ENCODE measurements around the gene SLC35F1.

Gene SLC35F1

DNA sequence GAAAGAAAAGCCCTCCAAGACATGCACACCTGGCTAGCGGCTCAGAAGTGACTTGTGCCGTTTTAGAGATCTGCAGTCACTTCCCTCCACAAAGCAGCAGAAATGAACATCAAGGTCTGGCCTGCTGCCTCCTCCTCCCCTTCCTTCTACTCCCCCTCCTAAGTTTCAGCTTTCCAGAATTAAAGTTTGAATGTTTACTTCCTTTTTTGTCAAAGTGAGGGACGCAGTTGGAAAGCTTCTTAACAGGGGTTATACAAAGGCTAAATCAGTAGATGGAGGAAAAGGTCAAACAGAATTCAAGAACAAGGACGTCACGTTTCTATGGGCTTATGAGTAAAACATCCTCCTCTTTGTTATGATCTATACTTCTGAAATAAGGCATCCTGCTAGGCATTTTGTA lies 227.7 kb downstream of the SLC35F1 start:
- Histone ChIP-seq H3K27me3 (ENCODE audit: insufficient read depth, poor library complexity, severe bottlenecking) (no peaks in the 10 kb centered on the region), H3K27ac (replicated peaks) (no peak overlapping the region), H3K4me3 (replicated peaks; ENCODE audit: insufficient read depth, low read length) (no peak overlapping the region)
- TF ChIP-seq, protein P1, sequence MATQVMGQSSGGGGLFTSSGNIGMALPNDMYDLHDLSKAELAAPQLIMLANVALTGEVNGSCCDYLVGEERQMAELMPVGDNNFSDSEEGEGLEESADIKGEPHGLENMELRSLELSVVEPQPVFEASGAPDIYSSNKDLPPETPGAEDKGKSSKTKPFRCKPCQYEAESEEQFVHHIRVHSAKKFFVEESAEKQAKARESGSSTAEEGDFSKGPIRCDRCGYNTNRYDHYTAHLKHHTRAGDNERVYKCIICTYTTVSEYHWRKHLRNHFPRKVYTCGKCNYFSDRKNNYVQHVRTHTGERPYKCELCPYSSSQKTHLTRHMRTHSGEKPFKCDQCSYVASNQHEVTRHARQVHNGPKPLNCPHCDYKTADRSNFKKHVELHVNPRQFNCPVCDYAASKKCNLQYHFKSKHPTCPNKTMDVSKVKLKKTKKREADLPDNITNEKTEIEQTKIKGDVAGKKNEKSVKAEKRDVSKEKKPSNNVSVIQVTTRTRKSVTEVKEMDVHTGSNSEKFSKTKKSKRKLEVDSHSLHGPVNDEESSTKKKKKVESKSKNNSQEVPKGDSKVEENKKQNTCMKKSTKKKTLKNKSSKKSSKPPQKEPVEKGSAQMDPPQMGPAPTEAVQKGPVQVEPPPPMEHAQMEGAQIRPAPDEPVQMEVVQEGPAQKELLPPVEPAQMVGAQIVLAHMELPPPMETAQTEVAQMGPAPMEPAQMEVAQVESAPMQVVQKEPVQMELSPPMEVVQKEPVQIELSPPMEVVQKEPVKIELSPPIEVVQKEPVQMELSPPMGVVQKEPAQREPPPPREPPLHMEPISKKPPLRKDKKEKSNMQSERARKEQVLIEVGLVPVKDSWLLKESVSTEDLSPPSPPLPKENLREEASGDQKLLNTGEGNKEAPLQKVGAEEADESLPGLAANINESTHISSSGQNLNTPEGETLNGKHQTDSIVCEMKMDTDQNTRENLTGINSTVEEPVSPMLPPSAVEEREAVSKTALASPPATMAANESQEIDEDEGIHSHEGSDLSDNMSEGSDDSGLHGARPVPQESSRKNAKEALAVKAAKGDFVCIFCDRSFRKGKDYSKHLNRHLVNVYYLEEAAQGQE (IDR thresholded peaks at IDR 0.05; ENCODE audit: insufficient replicate concordance, low read depth): no peak
- no peak for TF ChIP-seq GABPA (IDR thresholded peaks at IDR 0.05; ENCODE audit: low read depth)
- TF ChIP-seq SPI1 (IDR thresholded peaks at IDR 0.05; ENCODE audit: borderline replicate concordance, low read depth): no peak
- TF ChIP-seq POLR2AphosphoS5 (IDR thresholded peaks at IDR 0.05; ENCODE audit: low read depth): no peak
- TF ChIP-seq, protein P2, sequence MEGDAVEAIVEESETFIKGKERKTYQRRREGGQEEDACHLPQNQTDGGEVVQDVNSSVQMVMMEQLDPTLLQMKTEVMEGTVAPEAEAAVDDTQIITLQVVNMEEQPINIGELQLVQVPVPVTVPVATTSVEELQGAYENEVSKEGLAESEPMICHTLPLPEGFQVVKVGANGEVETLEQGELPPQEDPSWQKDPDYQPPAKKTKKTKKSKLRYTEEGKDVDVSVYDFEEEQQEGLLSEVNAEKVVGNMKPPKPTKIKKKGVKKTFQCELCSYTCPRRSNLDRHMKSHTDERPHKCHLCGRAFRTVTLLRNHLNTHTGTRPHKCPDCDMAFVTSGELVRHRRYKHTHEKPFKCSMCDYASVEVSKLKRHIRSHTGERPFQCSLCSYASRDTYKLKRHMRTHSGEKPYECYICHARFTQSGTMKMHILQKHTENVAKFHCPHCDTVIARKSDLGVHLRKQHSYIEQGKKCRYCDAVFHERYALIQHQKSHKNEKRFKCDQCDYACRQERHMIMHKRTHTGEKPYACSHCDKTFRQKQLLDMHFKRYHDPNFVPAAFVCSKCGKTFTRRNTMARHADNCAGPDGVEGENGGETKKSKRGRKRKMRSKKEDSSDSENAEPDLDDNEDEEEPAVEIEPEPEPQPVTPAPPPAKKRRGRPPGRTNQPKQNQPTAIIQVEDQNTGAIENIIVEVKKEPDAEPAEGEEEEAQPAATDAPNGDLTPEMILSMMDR (IDR thresholded peaks at IDR 0.05; ENCODE audit: insufficient read depth, low read length): no peak
- DNase-seq (ENCODE audit: low read depth in 1 of 2, low spot score in 1 of 2): no peak

DNA sequence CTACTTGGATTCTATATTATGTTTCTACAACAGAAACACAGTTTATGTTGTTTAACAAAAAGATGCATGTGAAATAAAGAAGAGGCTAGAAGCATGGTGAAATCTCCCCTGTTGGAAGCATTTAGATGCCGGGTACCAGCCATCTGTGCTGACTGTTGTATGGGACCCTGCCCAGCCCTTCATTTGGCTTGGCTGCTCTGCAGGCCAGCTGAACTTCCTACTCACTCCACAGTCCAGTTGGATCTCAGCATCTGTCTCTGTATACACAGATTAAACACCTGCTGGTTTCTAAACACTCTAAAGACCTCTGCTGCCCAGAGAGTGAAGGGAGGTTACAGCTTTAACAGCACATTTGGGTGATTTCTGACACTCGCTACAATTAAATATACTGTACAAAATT lies 228.3 kb downstream of the SLC35F1 start:
- TF ChIP-seq SPI1 (IDR thresholded peaks at IDR 0.05; ENCODE audit: borderline replicate concordance, low read depth) (no peak), POLR2AphosphoS5 (IDR thresholded peaks at IDR 0.05; ENCODE audit: low read depth) (no peak), GABPA (IDR thresholded peaks at IDR 0.05; ENCODE audit: low read depth) (no peak)
- TF ChIP-seq, protein P2 (IDR thresholded peaks at IDR 0.05; ENCODE audit: insufficient read depth, low read length): no peak
- TF ChIP-seq, protein P1 (IDR thresholded peaks at IDR 0.05; ENCODE audit: insufficient replicate concordance, low read depth): no peak
- no peak for DNase-seq (ENCODE audit: low read depth in 1 of 2, low spot score in 1 of 2)
- no peak overlapping the region for H3K4me3 ChIP-seq (replicated peaks; ENCODE audit: insufficient read depth, low read length)
- H3K27ac ChIP-seq (replicated peaks): no peak overlapping the region
- no peaks in the 10 kb centered on the region for H3K27me3 ChIP-seq (ENCODE audit: insufficient read depth, poor library complexity, severe bottlenecking)

DNA sequence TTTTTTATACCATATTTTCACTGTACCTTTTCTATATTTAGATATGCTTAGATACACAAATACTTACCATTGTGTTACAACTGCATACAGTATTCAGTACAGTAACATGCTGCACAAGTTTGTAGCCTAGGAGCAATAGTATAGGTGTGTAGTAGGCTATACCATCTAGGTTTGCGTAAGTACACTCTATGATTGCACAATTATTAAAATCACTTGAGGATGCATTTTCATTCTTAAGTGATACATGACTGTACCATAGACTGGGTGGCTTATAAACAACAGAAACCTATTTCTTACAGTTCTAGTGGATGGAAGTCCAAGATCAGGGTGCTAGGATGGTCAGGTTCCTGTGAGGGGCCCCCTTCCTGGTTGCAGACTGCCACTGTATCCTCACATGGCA lies 234.1 kb downstream of the SLC35F1 start:
- no peak for TF ChIP-seq POLR2AphosphoS5 (IDR thresholded peaks at IDR 0.05; ENCODE audit: low read depth)
- TF ChIP-seq, protein P2 (IDR thresholded peaks at IDR 0.05; ENCODE audit: insufficient read depth, low read length): no peak
- no peak for TF ChIP-seq SPI1 (IDR thresholded peaks at IDR 0.05; ENCODE audit: borderline replicate concordance, low read depth)
- no peak for TF ChIP-seq GABPA (IDR thresholded peaks at IDR 0.05; ENCODE audit: low read depth)
- TF ChIP-seq, protein P1 (IDR thresholded peaks at IDR 0.05; ENCODE audit: insufficient replicate concordance, low read depth): no peak
- Histone ChIP-seq H3K4me3 (replicated peaks; ENCODE audit: insufficient read depth, low read length) (no peak overlapping the region), H3K27me3 (ENCODE audit: insufficient read depth, poor library complexity, severe bottlenecking) (no peaks in the 10 kb centered on the region), H3K27ac (replicated peaks) (no peak overlapping the region)
- no peak for DNase-seq (ENCODE audit: low read depth in 1 of 2, low spot score in 1 of 2)

Data from HL-60 (cell line).